ENCODE data around the gene GID8.

- TF ChIP-seq CTCF (IDR thresholded peaks at IDR 0.05) (no peak), POLR2A (IDR thresholded peaks at IDR 0.05) (no peak), POLR2AphosphoS5 (IDR thresholded peaks at IDR 0.05) (no peak)
Observed at GRCh38 chr20:62916703-62917476, 21.1 kb upstream of the GID8 start.
